ENCODE results near the gene SCT.

Gene SCT

DNA sequence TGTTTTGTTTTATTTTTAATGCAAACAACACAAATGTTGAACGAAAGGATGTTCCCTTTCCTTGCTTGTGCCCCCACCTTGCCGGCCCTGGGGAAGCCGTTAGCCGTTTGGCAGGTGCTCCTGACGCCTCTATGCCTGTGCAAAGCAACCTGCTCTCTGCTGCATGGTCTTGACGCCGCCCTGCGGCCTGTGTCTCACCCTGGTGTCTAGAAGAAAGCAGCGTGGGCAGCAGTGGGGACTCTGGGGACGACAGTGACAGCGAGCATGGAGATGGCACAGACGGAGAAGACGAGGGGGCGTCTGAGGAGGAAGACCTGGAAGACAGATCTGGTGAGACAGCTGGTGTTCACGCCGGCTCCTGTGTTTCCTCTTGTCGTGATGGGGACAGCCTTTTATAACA, 45.2 kb downstream of the SCT start:
- DNase-seq = no peak

DNA sequence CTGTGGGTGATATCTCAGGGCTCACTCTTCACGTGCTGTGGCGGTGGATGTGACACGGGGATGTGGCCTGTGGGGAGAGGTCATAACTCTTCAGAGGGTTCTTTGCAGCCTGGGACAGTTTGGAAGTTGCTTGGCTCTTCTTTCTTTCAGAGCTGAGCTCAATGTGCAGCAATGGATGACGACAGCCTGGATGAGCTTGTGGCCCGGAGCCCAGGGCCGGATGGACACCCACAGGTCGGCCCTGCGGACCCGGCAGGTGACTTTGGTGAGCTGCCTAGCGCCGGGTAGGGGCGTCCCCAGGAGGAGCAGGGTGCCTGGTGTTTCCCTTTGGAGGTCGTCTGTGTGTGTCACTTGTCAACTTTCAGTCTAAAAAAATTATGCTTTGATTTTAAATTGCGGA, 45.6 kb downstream of the SCT start:
- no peak for DNase-seq

DNA sequence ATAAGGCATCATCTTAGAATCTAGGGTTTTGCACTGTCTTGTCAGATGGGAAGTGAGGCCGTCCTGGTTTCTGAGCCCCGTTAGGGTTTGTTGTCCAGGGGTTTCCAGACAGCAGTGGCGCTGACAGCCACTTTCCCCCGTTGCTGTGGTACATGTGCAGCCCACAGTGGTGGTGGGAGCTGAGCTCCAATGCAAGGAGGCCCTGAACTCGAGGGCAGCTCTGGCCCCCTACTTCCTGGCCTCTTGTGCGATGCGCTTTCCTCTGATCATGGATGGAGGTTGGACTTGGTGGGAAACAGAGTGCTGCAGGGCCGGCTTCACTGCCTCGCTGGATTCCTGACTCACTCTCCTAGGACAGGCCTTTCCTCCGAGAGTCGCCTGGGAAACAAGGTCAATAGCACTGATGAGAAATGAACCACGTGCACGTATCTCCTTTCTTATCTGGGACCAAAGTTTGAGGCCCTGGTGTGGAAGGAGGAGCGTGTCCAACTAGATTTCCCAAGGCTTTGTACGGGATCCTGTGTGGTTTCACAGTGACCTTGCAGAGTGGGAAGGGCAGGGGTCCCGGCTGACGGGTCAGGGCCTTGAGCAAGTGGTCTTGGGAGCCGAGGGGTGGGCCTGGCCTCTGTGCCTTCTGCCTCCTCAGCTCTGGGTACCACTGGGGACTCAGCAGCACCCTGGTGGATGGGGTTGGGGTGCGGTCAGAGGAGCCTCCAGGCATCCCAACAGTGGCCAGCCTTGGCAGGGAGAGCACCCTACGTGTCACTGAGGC, 47.0 kb downstream of the SCT start:
- no peak for DNase-seq

DNA sequence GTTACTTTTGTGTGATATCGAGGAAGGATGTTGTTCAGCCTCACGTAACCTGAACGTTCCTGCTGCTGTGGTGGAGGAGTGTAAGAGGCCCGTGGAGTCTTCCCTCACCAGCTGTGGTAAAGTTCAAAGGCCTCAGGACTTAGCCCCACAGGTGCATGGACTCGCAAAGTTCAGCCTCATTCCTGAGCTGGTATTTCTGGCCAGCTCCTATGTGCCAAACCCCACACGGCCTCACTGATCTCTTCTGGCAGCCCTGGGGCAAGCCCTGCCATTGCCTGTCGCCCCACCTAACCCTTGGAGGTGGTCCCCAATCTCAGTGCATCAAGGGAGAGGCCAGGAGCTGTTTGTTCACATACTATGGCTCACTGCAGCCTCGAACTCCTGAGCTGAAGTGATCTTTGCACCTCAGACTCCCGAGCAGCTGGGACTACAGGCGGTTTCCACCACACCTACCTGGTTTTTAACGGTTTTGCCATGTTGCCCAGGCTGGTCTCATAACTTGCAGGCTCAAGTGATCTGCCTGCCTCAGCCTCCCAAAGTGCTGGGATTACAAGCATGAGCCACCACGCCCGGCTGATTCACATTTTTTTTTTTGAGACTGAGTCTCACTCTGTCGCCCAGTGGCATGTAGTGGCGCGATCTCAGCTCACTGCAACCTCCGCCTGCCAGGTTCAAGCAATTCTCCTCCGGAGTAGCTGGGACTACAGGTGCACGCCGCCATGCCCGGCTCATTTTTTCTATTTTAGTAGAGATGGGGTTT, 48.5 kb downstream of the SCT start:
- DNase-seq = no peak

DNA sequence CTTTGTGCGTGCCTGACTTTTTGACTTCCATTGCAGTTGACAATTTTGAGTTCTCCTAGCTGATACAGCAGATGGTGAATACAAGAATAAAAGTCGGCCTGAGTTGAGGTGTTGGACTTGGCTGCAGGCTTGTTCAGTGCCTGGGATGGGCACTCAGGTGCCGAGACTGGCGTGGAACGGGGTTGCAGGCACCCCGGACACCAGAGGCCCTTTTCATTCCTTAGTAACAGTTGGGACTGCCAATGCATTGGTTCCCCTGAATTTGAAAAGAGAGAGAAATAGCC, 49.4 kb downstream of the SCT start:
- no peak for DNase-seq

DNA sequence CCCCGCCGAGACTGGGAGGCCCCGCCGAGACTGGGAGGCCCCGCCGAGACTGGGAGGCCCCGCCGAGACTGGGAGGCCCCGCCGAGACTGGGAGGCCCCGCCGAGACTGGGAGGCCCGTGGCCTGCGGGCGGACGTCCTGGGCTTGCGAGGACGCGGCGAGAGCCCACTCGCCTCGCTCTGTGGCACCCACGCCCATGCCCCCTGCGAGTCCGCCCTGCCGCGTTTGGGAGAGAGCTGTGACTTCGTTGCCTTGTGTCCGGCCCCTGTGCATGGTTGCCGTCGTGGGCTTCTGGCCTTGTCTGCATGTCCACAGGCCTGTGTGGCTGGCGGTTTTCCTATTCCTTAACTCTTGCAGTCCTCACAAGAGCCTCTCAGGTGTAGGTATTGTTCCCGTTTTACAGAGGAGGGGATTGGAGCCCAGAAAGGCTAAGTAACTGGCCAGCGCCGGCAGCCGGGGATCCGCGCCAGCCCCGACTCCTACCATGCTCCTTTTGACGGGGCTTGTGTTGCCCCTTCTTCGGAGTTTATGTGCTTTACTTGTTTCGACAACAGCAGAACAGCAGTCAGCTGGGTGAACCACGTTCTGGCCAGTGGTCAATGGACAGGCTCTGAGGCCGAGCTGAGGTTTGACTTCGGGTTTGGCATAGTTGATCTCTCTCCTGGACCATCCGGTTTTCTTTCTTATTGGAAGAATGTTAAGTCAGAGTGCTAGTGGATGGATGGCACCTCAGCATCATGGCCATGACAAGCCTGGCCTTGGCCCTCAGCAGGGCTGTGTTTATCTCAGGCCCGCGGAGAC, 50.0 kb downstream of the SCT start:
- DNase-seq = no peak

Measured in T-helper 2 cell (primary cell).